B cell (primary cell): Measurements from ENCODE around the gene SELENOI.

Experiments used
- CTCF ChIP-seq: fragments of 200-600 bp; IDR thresholded peaks from one replicate; pipeline ENCODE4 v1.8.0; 2022; ENCODE audit warnings: antibody characterized with exemption, mild to moderate bottlenecking
- EZH2 ChIP-seq: IDR thresholded peaks from 2 replicates; pipeline ENCODE4 v1.6.1; 2012; ENCODE audit warnings: borderline replicate concordance, low read depth, mild to moderate bottlenecking, moderate library complexity, low read length; ENCODE audit not compliant: insufficient read depth, poor library complexity, severe bottlenecking

DNA sequence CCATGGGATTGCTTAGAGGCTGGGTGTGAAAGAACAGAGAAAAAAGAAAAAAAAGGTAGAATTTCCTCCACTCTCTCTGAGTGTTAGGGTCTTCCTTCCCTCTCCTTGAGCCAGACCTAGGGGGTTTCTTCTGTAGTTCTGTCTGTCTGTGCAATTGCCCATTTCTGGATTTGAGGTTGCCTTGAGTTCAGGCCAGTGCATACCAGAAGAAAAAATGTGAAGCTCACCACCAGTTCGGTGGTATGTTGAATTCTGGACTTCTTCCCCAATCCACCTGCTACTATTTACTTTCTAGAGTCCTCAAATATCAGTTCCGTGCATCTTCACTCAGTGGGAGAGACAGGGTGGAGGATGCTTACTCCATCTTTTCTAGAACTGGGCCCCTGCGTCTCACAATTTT is 15.3 kb upstream of the SELENOI start:
- TF ChIP-seq CTCF, result no peak
- no peak for TF ChIP-seq EZH2
